Ectodermal cell (in vitro differentiated cells): ENCODE data around the gene AMT.
A peak's percentile ranks its signal among the peaks of the same experiment; 100 is the strongest.
"Not testable (repeated sequence)": the region's sequence is repeated elsewhere in the genome, so short reads cannot be mapped to it uniquely, and the experiment has no call there.

Experiments used
- H3K27ac ChIP-seq: 2 replicates; pipeline ENCODE4 v1.7.0; 2013; ENCODE audit warnings: mild to moderate bottlenecking, low read depth, low read length; ENCODE audit not compliant: insufficient read depth, poor library complexity, severe bottlenecking
- H3K27me3 ChIP-seq: 2 replicates; pipeline ENCODE4 v1.7.0; 2013; ENCODE audit warnings: mild to moderate bottlenecking, low read length; ENCODE audit not compliant: insufficient read depth, control insufficient read depth, poor library complexity, severe bottlenecking
- H3K36me3 ChIP-seq: one replicate; pipeline ENCODE4 v1.7.0; 2013; ENCODE audit warnings: low read length; ENCODE audit not compliant: control insufficient read depth, insufficient read depth
- H3K4me1 ChIP-seq: one replicate; pipeline ENCODE4 v1.7.0; 2013; ENCODE audit warnings: low read length; ENCODE audit not compliant: control insufficient read depth, insufficient read depth
- H3K4me3 ChIP-seq: 2 replicates; pipeline ENCODE4 v1.7.0; 2013; ENCODE audit warnings: low read depth, low read length, control low read depth; ENCODE audit not compliant: insufficient read depth
- H3K9me3 ChIP-seq: 2 replicates; pipeline ENCODE4 v1.7.0; 2013; ENCODE audit warnings: mild to moderate bottlenecking, low read length, moderate library complexity; ENCODE audit not compliant: control insufficient read depth
- whole genome bisulfite sequencing, 2 experiments: methylation state at CpG; one replicate each; pipeline ENCODE4 v1.1.7; 2013; ENCODE audit warnings: missing lambda C conversion rate in 2 of 2; 5-methylcytosine and 5-hydroxymethylcytosine counted together

Gene AMT

GRCh38 chr3:49411535-49411967, 10.7 kb downstream of the AMT start:
- Histone ChIP-seq H3K27me3 (no peaks in the 10 kb centered on the region), H3K9me3 (no peaks in the 10 kb centered on the region), H3K4me3 (peak overlapping the region; percentile 72), H3K4me1 (peaks cover 5% of the 10 kb centered on the region), H3K36me3 (no peaks in the 10 kb centered on the region), H3K27ac (peak overlapping the region; percentile 90)
- WGBS, 2 experiments: 0% methylated on average over 59 of the region's 59 CpGs

- no peaks in the 10 kb centered on the region for H3K36me3 ChIP-seq
- peak overlapping the region; percentile 72 for H3K4me3 ChIP-seq
- H3K27me3 ChIP-seq: no peaks in the 10 kb centered on the region
- H3K9me3 ChIP-seq: no peaks in the 10 kb centered on the region
- 1 to 2% methylated on average over 33 of the region's 33 CpGs for WGBS, 2 experiments
- H3K27ac ChIP-seq: peak overlapping the region; percentile 90
- peaks cover 5% of the 10 kb centered on the region for H3K4me1 ChIP-seq
Measured at GRCh38 chr3:49410846-49411534, 11.3 kb downstream of the AMT start.

- no peaks in the 10 kb centered on the region for H3K9me3 ChIP-seq
- H3K27me3 ChIP-seq: no peaks in the 10 kb centered on the region
- H3K4me3 ChIP-seq: peak overlapping the region; percentile 72
- WGBS, 2 experiments: 59 to 72% methylated on average over 3 to 4 of the region's 4 CpGs
- peaks cover 5% of the 10 kb centered on the region for H3K4me1 ChIP-seq
- H3K27ac ChIP-seq: no peak overlapping the region
- no peaks in the 10 kb centered on the region for H3K36me3 ChIP-seq
Measured at GRCh38 chr3:49410066-49410845, 12.0 kb downstream of the AMT start.

GRCh38 chr3:49406571-49407565, 15.4 kb downstream of the AMT start:
- Histone ChIP-seq H3K27me3 (no peaks in the 10 kb centered on the region), H3K4me1 (no peaks in the 10 kb centered on the region), H3K4me3 (no peak overlapping the region), H3K27ac (no peak overlapping the region), H3K36me3 (peaks cover 6% of the 10 kb centered on the region), H3K9me3 (no peaks in the 10 kb centered on the region)
- WGBS, 2 experiments: 93% methylated on average over 16 to 17 of the region's 17 CpGs

GRCh38 chr3:49405570-49405969, 16.7 kb downstream of the AMT start:
- H3K27ac ChIP-seq, H3K9me3 ChIP-seq, H3K36me3 ChIP-seq, H3K4me1 ChIP-seq, H3K27me3 ChIP-seq, H3K4me3 ChIP-seq: not testable (repeated sequence)
- WGBS, 2 experiments: 95 to 97% methylated on average over 9 of the region's 9 CpGs

- H3K27me3 ChIP-seq: no peaks in the 10 kb centered on the region
- no peaks in the 10 kb centered on the region for H3K4me1 ChIP-seq
- WGBS, 2 experiments: 94 to 95% methylated on average over 4 to 5 of the region's 5 CpGs
- H3K4me3 ChIP-seq: no peak overlapping the region
- no peaks in the 10 kb centered on the region for H3K9me3 ChIP-seq
- peaks cover 6% of the 10 kb centered on the region for H3K36me3 ChIP-seq
- no peak overlapping the region for H3K27ac ChIP-seq
Measured at GRCh38 chr3:49403891-49404290, 18.4 kb downstream of the AMT start.

GRCh38 chr3:49401766-49402165, 20.5 kb downstream of the AMT start:
- H3K27ac ChIP-seq: no peak overlapping the region
- H3K9me3 ChIP-seq: no peaks in the 10 kb centered on the region
- no peaks in the 10 kb centered on the region for H3K27me3 ChIP-seq
- no peaks in the 10 kb centered on the region for H3K4me1 ChIP-seq
- H3K36me3 ChIP-seq: peaks cover 6% of the 10 kb centered on the region
- 90 to 97% methylated on average over 1 to 2 of the region's 2 CpGs for WGBS, 2 experiments
- no peak overlapping the region for H3K4me3 ChIP-seq

- H3K9me3 ChIP-seq: no peaks in the 10 kb centered on the region
- no peak overlapping the region for H3K27ac ChIP-seq
- H3K36me3 ChIP-seq: peaks cover 6% of the 10 kb centered on the region
- no peak overlapping the region for H3K4me3 ChIP-seq
- H3K27me3 ChIP-seq: no peaks in the 10 kb centered on the region
- H3K4me1 ChIP-seq: no peaks in the 10 kb centered on the region
- WGBS, 2 experiments: 96 to 98% methylated on average over 1 to 2 of the region's 3 CpGs
Measured at GRCh38 chr3:49399461-49399860, 22.8 kb downstream of the AMT start.

GRCh38 chr3:49397470-49397869, 24.8 kb downstream of the AMT start:
- Histone ChIP-seq H3K36me3 (no peaks in the 10 kb centered on the region), H3K27me3 (no peaks in the 10 kb centered on the region), H3K4me1 (no peaks in the 10 kb centered on the region), H3K4me3 (no peak overlapping the region), H3K9me3 (no peaks in the 10 kb centered on the region), H3K27ac (no peak overlapping the region)
- WGBS, 2 experiments: 91 to 92% methylated on average over 4 of the region's 4 CpGs

- H3K9me3 ChIP-seq: not testable (repeated sequence)
Measured at GRCh38 chr3:49391310-49391709, 31.0 kb downstream of the AMT start.

More at GRCh38 chr3:49391310-49391709, 31.0 kb downstream of the AMT start:
- not testable (repeated sequence) for H3K36me3 ChIP-seq, H3K4me1 ChIP-seq, H3K4me3 ChIP-seq, H3K27me3 ChIP-seq, H3K27ac ChIP-seq
- WGBS, 2 experiments: 85 to 86% methylated on average over 10 of the region's 10 CpGs
